Bone marrow (tissue), 2 donors: ENCODE results near the gene SORCS1.

ENCODE experiments used
- DNase-seq, 2 donors: peaks; one replicate each; lab custom pipeline; 2025; lab: John Stamatoyannopoulos, UW

Gene SORCS1

DNA sequence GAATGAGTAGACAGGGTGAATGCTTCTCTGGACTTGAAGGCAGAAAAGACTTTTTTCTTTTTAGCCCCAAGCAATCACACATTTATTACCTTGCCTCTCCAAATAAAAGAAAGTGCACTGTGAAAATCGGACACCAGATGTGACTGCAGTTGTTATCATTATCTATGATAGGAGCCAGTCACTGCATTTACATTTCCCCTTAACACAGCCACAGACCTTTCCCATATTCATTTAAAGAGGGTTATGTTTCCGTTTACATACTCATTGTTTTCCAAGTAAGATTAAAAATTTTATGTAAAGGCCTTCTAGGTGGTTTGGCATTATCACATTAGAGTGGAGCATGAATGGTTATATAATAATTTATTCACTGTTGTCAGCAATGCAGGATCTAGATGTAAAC is 586.8 kb downstream of the SORCS1 start:
- DNase-seq: no peak

GRCh38 chr10:106577266-106577665 is 587.2 kb downstream of the SORCS1 start:
- DNase-seq: no peak

GRCh38 chr10:106576534-106576933 is 588.0 kb downstream of the SORCS1 start:
- DNase-seq: no peak

DNA sequence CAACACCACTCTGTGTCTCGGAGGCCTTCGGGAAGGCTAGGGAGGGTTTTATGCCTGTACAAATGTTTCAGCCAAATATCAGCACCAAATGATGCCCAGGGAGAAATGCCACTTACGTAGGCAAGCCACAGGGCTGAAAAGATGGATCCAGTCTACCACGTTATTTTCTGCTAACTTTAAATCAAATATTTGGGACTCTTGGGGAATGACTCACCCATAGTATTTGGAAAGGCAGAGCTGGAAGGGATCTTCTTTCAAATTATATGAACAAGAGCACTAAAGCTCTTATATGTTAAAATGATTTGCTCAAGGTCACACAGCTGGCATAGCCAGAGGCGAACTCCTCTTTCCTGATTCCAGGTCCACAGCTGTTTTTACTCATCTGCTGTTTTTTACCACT is 591.4 kb downstream of the SORCS1 start:
- DNase-seq: no peak

- DNase-seq: no peak
Observed at GRCh38 chr10:106571192-106571946, 593.1 kb downstream of the SORCS1 start.

DNA sequence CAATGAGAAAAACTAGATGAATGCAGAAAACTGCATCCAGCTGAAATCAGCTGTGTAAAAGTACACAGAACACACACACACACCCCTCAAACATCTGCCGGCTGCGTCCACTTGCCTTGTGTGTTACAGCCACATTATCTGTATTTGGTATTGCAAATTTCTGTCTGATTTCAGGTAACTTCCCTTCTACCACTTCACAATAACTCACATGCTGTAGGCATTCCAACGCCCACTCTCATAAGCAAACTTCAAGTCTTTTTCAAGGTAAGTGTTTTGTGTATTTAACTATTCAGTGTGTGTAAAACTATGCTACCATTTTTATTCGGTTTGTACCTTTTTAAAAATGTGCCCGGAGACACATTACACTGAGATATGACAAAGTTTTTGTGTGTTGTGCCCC is 594.2 kb downstream of the SORCS1 start:
- no peak for DNase-seq

- no peak for DNase-seq
Observed at GRCh38 chr10:106567629-106568028, 596.9 kb downstream of the SORCS1 start.

GRCh38 chr10:106566873-106567272 is 597.6 kb downstream of the SORCS1 start:
- no peak for DNase-seq

DNA sequence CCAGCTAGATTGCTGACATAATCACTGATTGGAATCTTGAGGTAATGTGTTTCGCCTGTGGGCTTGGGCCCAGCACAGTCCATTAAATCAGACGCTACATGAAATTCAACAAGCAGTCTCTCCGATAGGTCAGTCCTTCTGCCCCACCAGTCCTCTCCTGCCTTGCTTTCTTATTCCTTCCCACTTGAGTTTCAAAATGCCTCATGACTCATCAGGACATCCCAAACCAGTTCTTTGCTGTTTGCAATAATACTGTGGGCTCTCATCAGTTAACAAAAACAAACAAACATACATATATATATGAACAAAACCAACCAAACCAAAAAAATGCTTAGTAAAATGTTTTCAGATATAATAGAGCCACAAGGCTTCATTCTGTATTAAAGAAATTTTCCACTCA is 599.0 kb downstream of the SORCS1 start:
- DNase-seq: no peak

GRCh38 chr10:106563384-106563783 is 601.1 kb downstream of the SORCS1 start:
- DNase-seq: no peak

DNA sequence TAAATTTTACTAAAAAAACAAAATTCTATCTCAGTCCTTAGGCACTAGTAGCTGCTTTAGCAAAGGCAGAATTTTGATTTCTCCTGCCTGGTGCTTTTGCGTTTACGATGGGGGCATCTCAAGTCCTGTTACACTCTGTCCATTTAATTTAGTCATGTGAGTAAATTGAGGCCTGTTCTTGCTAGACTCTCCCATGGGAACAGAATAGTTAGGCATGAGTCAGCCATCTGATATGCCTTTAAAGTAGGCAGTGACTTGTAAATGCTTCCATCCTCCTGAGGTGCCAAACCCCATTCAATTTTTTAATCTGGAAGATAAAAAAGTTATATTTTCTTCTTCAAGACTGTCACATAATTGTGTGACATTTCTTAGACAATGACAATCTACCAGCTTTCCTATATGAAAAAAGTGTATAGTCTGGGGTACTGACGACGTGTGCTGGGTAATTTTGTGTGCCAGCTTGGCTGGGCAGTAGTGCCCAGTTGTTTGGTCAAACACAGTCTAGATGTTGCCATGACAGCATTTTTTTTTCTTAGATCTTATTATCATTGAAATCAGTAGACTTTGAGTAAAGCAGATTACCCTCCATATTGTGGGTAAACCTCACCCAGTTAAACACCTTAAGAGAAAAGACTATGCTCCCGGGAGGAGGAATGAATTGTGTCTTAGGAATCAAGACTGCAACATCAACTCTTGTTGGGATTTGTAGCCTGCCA is 603.4 kb downstream of the SORCS1 start:
- no peak for DNase-seq

GRCh38 chr10:106559442-106559841 is 605.1 kb downstream of the SORCS1 start:
- DNase-seq: no peak

- DNase-seq: no peak
Observed at GRCh38 chr10:106557951-106558733, 606.4 kb downstream of the SORCS1 start.

DNA sequence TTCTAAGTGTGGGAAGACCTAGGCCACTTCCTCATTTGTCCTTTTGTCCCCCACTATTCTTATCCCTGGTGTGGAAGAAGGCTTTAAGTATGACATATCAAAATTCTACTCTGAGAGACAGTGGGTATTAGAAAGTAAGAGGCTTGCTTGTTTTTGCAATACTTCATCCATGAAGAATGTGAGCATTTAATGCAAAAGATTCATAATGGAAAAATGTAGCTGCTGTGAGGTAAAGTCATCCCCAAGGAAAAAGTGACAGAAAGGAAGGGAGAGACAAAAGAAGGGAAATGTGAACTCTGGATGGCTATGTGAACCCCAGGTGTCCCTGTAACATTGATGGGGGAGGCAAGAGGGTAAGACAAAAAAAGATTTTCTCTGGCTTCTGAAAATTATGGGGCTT is 607.5 kb downstream of the SORCS1 start:
- no peak for DNase-seq

DNA sequence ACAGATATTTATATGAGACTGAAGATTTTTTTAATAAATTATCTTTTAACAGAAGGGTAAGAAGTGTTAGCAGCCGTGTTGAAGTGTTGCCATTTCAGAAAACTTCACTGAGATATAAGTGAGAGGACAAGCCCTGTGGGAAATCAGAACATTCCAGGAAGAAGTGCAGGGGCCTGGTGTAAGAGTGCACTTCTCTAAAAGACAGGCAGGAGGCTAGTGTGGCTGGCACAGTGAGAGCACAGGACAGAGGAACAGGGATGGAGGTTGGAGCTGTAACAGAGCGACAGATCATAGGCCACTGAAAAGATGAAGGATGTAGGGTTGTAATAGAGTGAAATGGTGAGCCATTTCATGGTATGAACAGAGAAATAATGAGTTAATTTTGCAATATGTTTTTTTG is 608.9 kb downstream of the SORCS1 start:
- no peak for DNase-seq

- no peak for DNase-seq
Observed at GRCh38 chr10:106551501-106552062, 612.9 kb downstream of the SORCS1 start.

GRCh38 chr10:106548832-106549231 is 615.7 kb downstream of the SORCS1 start:
- DNase-seq: no peak

DNA sequence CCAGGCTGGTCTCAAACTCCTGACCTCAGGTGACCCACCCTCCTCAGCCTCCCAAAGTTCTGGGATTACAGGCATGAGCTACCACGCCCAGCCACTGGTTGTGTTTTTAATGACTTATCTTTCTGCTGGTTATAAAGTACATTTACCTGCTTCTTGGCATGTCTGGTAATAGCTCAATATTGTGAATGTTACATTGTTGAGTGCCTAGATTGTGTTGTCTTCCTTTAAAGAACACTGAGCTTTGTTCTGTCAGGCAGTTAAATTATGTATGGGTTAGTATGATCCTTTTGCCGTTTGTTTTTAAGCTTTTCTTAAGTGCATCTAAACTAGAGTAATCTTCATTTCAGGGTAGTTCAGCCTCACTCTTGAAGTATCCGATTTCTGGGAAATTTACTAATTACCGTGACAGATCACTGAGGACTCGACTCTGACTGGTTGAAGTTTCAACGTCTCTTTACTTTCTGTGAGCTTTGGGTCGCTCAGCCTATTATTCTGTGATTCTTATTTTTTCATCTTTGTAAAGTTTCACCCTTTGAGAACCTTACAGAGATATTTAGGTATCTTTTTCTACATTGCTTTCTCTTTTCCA is 617.4 kb downstream of the SORCS1 start:
- DNase-seq: no peak

- no peak for DNase-seq
Observed at GRCh38 chr10:106542461-106542860, 622.0 kb downstream of the SORCS1 start.

DNA sequence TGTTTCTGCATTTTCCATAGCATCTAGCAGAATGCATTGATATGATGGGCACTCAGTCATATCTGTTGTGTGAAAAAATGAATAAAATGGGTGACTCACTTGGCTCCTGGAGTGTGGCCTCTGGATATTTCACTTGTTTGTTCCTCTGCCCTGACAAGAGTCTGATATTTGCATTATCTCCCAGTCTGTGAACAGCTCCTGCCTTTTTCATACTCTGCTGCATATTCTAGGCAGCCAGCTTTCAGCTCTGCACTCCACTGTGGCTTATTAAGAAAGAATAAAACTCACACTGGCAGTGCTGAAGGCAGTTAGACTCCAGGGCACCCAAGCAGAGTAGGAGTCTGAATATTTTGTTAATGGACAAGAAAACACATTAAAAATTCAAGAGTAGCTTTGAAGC is 623.9 kb downstream of the SORCS1 start:
- DNase-seq: no peak

DNA sequence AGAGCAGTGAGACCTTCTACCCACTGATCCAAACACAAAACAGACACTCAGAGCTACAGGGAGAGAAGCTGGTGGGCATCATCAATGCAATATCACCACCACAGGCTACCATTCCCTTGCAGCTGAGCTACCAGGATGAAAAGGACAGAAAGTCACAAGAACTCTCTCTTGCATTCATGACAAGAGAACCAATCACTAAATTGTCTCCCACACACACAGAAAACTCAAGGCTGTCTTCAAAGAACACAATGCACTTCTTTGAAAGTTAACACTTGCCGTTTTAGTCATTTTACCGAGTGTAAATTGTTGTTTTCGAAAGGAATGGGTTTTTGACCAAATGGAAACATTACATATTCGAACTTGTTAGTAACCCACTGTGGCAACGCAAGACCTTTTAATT is 626.6 kb downstream of the SORCS1 start:
- no peak for DNase-seq

DNA sequence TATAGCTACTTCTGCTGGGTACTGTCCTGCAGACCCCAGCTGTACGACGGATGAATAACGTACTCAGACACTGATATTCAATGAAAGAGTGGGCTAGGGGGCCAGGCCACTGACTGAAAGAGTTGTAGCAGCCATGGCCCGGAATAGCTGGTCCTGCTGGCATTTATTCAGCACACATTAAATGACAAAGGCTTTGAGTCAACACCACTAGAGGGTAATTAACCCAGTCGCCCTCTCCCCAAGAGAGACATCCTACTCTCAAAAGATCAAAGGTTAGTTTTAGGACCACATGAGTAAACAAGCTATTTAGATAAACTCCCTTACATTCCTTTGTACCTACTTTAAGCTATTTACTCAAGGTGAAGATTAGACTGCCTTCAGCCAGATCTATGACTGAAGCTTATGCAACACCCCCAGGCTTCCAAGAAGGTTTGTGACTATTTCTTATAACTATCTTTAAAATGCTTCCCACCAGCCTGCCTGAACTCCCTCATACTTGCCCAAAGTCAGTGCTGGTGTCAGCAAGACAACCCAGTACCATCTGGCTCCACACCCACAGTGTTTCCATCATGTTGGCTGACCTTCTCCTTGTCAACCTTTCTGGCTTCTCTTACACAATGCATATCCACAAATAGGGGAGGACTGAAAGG is 629.1 kb downstream of the SORCS1 start:
- DNase-seq: no peak
